Raji (cell line): ENCODE measurements around the gene CCDC15.

Experiments used
- POLR2A ChIP-seq: IDR thresholded peaks from 2 replicates; pipeline ENCODE4 v1.6.1; 2011; ENCODE audit warnings: low read depth, low read length, control low read depth; ENCODE audit not compliant: insufficient read depth

The CCDC15 gene

GRCh38 chr11:125079151-125079877, 125.3 kb downstream of the CCDC15 start:
- no peak for TF ChIP-seq POLR2A

DNA sequence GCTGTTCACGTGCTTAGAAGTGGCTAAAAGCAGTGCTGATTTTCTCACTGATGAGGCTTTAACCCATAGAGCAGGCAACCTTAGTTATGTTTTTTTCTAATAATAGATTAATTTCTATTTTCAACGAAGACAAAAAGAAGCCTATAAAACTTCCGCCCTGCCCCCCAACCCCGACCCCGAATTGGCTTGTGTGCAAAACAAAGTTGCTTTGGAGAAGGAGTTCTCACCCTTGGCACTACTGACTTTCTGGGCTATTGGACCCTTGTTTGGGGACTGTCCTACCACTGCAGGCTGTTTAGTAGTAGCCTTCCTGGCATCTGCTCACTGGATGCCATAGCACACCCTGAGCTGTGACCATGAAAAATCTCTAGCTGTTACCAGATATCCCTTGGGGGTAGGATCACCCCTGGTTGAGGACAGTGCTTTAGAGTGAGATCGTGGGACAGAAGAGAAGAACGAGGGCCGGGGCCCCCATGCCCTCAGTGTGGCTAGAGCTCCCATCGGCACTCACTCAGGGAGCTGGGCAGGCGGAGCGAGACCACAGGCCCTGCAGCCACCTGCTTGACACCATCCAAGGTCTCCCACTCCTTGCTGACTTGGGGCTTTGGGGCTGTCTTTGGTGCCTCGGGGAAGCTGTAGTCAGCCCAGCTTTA, 126.0 kb downstream of the CCDC15 start:
- TF ChIP-seq POLR2A = no peak

DNA sequence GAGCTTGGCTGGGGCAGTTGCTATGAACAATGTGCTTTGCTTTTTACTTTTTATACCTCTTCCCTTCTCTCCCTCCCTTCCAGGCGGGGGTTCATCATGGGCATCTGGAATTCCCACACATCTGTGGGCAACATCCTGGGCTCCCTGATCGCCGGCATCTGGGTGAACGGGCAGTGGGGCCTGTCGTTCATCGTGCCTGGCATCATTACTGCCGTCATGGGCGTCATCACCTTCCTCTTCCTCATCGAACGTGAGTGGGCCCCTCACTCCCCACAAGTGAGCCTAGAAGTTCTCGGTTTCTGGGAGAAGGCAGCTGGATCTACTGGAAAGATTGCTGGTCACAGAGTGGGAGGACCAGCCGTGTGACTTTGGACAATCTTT, 126.5 kb downstream of the CCDC15 start:
- TF ChIP-seq POLR2A = no peak

DNA sequence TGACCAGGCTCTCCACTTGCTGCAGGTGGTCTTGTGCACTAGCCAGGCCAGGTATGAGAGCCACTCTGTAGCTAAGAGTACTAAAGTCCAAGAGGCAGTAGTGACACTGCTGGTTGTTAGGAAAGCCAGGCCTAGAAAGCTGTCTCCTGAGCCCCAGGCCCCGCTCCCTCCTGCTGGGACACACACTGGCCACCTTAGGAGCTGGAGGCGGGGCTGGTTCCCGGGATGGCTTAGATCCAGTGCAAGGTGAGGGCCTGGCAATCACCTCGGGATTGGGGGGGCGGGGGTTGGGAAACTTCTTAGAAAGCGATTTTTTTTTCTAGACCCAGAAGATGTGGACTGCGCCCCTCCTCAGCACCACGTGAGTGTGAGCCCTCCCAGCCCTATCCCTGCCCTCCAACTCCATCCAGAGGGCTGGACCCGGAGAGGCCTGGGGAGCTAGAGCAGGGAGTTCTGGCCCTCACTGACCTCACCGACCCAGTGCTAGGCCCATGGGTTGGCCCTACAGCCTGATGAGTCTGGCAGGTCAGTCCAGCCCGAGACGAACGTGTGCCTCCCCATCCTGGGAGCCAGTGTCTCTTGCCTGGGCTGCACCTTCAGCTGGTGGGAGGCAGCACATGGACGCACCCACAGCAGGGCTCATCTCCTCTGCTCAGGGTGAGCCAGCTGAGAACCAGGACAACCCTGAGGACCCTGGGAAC, 127.2 kb downstream of the CCDC15 start:
- no peak for TF ChIP-seq POLR2A

DNA sequence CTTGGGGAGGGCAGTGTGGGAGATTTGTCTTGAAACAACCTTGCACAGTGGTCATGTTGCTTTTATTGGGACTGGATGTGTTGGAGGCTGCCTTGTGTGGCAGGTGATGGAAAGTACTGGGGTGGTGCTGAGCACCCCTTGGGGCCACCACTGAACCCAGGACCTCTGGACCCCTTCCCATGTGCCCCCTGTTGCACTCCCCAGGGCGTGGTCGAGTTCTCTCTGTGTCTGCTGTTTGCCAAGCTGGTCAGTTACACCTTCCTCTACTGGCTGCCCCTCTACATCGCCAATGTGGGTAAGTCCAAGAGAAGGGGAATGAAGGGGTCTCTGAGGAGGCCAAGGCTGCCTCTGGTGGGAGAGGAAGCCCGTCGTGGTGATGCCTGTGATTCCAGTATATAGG, 128.0 kb downstream of the CCDC15 start:
- TF ChIP-seq POLR2A = no peak

GRCh38 chr11:125082611-125083311, 128.8 kb downstream of the CCDC15 start:
- no peak for TF ChIP-seq POLR2A

GRCh38 chr11:125083312-125084056, 129.5 kb downstream of the CCDC15 start:
- TF ChIP-seq POLR2A = no peak

DNA sequence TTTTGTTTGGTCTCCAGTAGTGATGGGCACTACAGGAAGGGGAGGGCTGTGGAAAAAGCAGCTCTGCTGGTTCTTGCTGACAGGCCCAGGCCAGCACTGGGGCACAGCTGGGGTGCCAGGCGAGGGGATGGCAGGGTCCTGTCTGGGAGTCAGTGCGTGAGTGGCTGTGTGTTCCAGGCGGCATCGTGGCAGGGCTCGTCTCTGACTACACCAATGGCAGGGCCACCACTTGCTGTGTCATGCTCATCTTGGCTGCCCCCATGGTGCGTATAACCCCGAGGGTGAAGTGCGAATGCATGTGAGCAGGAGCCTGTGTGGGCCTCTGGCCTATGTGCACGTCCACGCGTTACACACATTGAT, 130.0 kb downstream of the CCDC15 start:
- no peak for TF ChIP-seq POLR2A

DNA sequence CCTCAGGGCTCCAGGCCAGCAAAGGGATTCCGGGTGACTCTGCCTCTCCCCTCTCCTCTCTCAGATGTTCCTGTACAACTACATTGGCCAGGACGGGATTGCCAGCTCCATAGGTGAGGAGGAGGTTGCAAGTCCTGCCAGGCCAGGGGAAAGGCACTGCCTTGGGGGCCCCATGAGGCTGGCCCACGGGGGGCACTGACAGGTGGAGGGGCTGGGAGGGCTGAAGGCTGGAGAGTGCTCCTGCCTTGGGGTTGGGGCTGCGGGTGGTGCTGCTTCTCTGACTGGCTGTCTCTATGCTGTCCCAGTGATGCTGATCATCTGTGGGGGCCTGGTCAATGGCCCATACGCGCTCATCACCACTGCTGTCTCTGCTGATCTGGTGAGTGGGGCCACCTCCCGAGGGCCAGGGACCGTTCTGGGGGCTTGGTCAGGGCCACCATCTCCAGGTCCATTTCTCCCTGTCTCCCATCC, 130.8 kb downstream of the CCDC15 start:
- TF ChIP-seq POLR2A = no peak

DNA sequence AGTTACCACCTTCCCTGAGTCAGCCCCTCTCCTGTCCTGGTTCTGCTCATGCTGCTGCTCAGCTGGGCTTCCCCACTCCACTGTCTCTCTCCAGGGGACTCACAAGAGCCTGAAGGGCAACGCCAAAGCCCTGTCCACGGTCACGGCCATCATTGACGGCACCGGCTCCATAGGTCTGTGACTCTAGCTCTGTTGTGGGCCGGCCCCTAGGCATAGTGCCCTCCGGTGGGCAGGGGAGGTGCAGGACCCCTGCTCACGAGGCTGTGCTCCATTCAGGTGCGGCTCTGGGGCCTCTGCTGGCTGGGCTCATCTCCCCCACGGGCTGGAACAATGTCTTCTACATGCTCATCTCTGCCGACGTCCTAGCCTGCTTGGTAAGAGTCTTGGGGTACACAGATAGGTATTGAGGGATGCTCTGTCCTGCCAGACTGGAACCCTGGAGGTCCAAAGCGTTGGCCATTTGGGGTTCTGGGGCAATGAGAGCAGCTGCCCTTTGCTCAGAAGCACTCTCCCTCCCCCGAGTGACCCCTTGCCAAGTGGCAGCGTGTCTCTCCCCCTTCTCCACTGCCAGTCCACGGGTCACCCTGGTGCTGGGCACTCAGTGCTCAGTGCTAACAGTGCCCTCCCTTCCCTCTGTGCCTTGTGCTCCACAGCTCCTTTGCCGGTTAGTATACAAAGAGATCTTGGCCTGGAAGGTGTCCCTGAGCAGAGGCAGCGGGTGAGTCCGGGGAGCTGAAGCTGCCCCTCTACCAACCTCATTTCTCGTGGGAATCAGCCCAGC, 131.5 kb downstream of the CCDC15 start:
- no peak for TF ChIP-seq POLR2A

DNA sequence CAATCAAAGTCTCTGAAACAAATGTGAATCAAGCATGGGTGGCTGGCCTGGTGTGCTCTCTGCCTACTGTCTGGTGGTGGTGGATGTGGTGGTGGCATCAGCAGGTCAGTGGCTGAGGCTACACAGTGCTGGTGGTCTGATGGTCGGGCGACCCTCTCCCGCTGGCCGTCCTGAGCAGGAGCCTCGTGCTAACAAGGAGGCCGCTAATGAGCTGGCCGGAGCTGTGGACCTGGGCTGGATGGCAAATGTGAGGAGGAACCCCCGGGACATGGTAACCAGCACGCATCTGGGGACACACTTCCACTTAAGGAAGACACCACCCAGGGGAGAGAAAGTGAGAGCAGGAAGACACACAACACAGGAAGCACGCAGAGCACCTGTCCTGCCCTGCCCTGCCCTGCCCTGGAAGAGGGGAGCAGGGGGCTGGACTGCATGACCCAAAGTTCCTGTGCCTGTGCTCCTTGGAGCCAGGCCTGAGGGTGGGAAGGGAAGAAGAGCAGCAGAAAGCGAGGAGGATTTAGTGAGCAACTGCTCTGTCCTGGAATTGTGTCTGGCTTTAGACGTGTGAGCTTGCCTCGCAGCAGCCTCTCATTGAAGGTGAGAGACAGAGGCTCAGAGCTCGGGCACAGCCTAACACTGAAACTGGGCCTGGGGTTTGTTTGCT, 132.8 kb downstream of the CCDC15 start:
- TF ChIP-seq POLR2A = no peak

GRCh38 chr11:125088123-125088522, 134.1 kb downstream of the CCDC15 start:
- no peak for TF ChIP-seq POLR2A
